MCF 10A (cell line): Measurements from ENCODE around the gene LCP1. TPM values are rescaled to one million over a fixed set of nuclear protein-coding genes. Genes with fewer than 3 reads are reported as not detected.
A peak's percentile ranks its signal among the peaks of the same experiment; 100 is the strongest.

Experiments used
- BruUV-seq: library from RNA; stranded (reverse); fragments of 400-500 nt; replicated peaks from 2 replicates; lab custom pipeline; 2021; lab: Mats Ljungman, UMichigan
- CTCF ChIA-PET: fragments of 300-600 bp; sonication (Branson Sonifier 250); formaldehyde crosslinking; extraction: SDS; loops from one replicate; lab custom pipeline; 2021; ENCODE audit warnings: antibody characterized with exemption, inconsistent platforms; lab: Yijun Ruan, JAX
- POLR2A ChIA-PET: fragments of 300-600, 350-650 bp; sonication (Branson Sonifier 250); formaldehyde crosslinking; extraction: SDS; loops from one replicate; lab custom pipeline; 2020; ENCODE audit warnings: antibody characterized with exemption, inconsistent platforms; lab: Yijun Ruan, JAX
- DNase-seq: peaks from one replicate; pipeline ENCODE4 v3.0.0-alpha.2; 2018; ENCODE audit not compliant: unreplicated experiment
- H3K27ac Mint-ChIP-seq: one replicate; pipeline ENCODE4 v1.8.0; 2022; ENCODE audit warnings: mild to moderate bottlenecking, low read depth, mixed read lengths; ENCODE audit not compliant: unreplicated experiment
- H3K27me3 Mint-ChIP-seq: one replicate; pipeline ENCODE4 v1.8.0; 2022; ENCODE audit warnings: mixed read lengths; ENCODE audit not compliant: insufficient read depth, unreplicated experiment
- H3K36me3 Mint-ChIP-seq: one replicate; pipeline ENCODE4 v1.8.0; 2022; ENCODE audit warnings: mild to moderate bottlenecking, moderate library complexity, mixed read lengths; ENCODE audit not compliant: insufficient read depth, unreplicated experiment
- H3K4me1 Mint-ChIP-seq: one replicate; pipeline ENCODE4 v1.8.0; 2022; ENCODE audit warnings: mixed read lengths; ENCODE audit not compliant: insufficient read depth, unreplicated experiment
- H3K4me3 Mint-ChIP-seq: one replicate; pipeline ENCODE4 v1.8.0; 2022; ENCODE audit warnings: mild to moderate bottlenecking, moderate library complexity, mixed read lengths; ENCODE audit not compliant: unreplicated experiment
- H3K9me3 Mint-ChIP-seq: one replicate; pipeline ENCODE4 v1.8.0; 2022; ENCODE audit warnings: mixed read lengths; ENCODE audit not compliant: unreplicated experiment
- intact Hi-C: fragments of 100-400 bp; cut with micrococcal nuclease; formaldehyde crosslinking; loops from 2 replicates; pipeline ENCODE4 v1.14.1; 2022
- total RNA-seq: library from RNA; stranded (reverse); gene quantifications from 2 replicates; pipeline ENCODE4 v1.2.3, GENCODE V29; 2022
- TF ChIP-seq, protein P1 (sequence below): fragments of 200-600 bp; IDR thresholded peaks from one replicate; pipeline ENCODE4 v1.8.0; 2022; ENCODE audit warnings: antibody characterized with exemption, mild to moderate bottlenecking; ENCODE audit not compliant: unreplicated experiment

LCP1 gene
- total RNA-seq, 1 experiment from 2014 or later: 0.89 TPM

DNA sequence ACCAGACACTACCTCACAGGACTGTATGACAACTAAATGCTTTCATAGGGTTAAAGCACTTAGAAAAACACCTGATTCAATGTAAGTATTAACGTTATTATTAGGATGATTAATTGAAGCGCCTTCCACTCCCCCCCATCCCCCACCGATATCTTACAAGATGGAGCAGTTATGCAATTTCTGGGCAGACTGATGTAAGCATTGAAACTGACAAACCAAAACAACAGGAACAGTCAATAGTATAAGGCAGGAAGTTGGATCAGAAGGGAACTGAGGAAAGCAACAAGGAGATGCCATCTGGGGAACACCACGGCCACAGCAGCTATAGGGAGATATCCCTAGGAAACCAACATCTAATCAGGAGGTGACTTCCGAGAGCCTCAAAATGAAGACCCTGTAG, 3.8 kb downstream of the LCP1 start:
- Mint-ChIP-seq H3K4me3 (no peak overlapping the region), H3K36me3 (no peaks in the 10 kb centered on the region), H3K4me1 (no peaks in the 10 kb centered on the region), H3K27me3 (peaks cover 39% of the 10 kb centered on the region), H3K27ac (no peak overlapping the region), H3K9me3 (no peaks in the 10 kb centered on the region)
- no peak for DNase-seq
- no TSS peak for BruUV-seq
- POLR2A ChIA-PET: interaction anchor here (0.7 to 1.9 kb wide), 2 partner anchors 9 to 11 kb away, joined by 3 to 4 read pairs; no protein-coding TSS in a partner anchor
- CTCF ChIA-PET: interaction anchor here (1.8 kb wide), 1 partner anchor 18 kb away, joined by 4 read pairs; no protein-coding TSS in a partner anchor
- intact Hi-C loops: no loop called here
- TF ChIP-seq, protein P1, sequence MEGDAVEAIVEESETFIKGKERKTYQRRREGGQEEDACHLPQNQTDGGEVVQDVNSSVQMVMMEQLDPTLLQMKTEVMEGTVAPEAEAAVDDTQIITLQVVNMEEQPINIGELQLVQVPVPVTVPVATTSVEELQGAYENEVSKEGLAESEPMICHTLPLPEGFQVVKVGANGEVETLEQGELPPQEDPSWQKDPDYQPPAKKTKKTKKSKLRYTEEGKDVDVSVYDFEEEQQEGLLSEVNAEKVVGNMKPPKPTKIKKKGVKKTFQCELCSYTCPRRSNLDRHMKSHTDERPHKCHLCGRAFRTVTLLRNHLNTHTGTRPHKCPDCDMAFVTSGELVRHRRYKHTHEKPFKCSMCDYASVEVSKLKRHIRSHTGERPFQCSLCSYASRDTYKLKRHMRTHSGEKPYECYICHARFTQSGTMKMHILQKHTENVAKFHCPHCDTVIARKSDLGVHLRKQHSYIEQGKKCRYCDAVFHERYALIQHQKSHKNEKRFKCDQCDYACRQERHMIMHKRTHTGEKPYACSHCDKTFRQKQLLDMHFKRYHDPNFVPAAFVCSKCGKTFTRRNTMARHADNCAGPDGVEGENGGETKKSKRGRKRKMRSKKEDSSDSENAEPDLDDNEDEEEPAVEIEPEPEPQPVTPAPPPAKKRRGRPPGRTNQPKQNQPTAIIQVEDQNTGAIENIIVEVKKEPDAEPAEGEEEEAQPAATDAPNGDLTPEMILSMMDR: no peak

DNA sequence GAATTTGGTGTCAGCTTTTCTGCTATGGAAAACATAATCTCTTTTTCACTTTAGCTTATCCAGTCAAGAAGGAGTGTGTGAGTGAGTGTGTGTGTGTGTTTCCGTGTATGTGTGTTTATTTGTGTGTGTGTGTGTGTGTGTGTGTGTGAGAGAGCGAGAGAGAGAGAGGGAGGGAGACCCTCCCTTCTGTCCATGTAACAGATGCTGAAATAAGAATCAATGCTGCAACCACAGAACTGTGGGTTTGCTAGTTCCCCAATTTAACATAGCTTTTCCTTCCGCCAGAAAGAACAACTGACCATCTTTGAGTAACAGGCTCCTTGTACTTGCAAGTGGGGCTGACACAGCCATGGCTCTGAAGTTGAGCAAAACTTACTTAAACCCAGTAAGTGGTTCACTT, 5.2 kb downstream of the LCP1 start:
- Mint-ChIP-seq H3K36me3 (no peaks in the 10 kb centered on the region), H3K9me3 (no peaks in the 10 kb centered on the region), H3K27ac (no peak overlapping the region), H3K4me1 (no peaks in the 10 kb centered on the region), H3K27me3 (peaks cover 42% of the 10 kb centered on the region), H3K4me3 (no peak overlapping the region)
- DNase-seq: no peak
- intact Hi-C loops: no loop called here
- POLR2A ChIA-PET: no interaction called here
- CTCF ChIA-PET: interaction anchor here (0.6 kb wide), 1 partner anchor 307 kb away, joined by 4 read pairs; no protein-coding TSS in a partner anchor
- no TSS peak for BruUV-seq
- TF ChIP-seq, protein P1: no peak

DNA sequence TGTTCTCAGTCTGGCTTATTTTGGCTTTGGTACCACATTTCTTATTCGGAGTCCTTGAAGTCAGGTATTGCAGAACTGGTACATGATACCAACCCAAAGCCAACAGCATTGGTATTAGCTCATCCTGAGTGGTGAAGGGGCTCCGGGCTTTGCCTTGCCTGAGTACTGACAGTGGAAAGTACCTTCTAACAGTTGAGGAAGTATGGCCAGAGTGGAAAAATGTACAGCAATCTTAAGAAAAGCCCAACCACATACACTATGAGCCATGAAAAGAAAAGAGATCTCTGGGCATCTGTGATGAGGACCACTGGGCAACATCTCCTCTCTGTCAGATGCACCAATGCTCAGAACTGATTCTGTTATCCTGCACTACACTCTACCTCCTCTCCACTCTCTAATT, 8.3 kb downstream of the LCP1 start:
- Mint-ChIP-seq H3K36me3 (no peaks in the 10 kb centered on the region), H3K4me3 (no peak overlapping the region), H3K27ac (no peak overlapping the region), H3K4me1 (no peaks in the 10 kb centered on the region), H3K9me3 (no peaks in the 10 kb centered on the region), H3K27me3 (peaks cover 56% of the 10 kb centered on the region)
- POLR2A ChIA-PET: interaction anchor here (0.9 kb wide), 1 partner anchor 52 kb away, joined by 3 read pairs; no protein-coding TSS in a partner anchor
- CTCF ChIA-PET: no interaction called here
- TF ChIP-seq, protein P1: no peak
- no TSS peak for BruUV-seq
- intact Hi-C loops: no loop called here
- DNase-seq: no peak

DNA sequence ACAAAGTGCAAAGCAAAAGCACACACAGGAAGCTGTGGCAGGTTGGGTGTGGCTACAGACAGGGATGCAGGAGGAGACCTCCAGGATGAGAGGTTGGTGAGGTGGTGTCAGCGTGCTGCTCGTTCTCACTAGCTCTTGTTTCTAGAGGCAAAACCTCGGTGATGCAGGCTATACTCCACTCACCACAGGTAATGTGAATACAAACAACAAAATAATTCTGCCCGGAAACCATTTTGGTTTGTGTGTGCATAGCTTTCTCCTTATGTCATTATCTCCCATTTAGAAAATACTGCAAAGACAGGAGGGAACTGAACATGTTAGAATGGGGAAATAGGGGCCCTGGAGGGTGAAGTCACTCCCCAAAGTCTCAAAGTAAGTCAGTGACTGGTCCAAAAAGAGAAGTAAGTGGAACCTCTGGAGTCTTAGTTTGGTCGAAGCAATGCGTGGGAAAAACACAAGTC, 9.4 kb downstream of the LCP1 start:
- no peaks in the 10 kb centered on the region for H3K36me3 Mint-ChIP-seq
- H3K4me1 Mint-ChIP-seq: no peaks in the 10 kb centered on the region
- H3K4me3 Mint-ChIP-seq: no peak overlapping the region
- peaks cover 65% of the 10 kb centered on the region for H3K27me3 Mint-ChIP-seq
- intact Hi-C loops: no loop called here
- ChIA-PET CTCF (interaction anchor here (0.6 to 3.3 kb wide), 3 partner anchors 13 to 650 kb away, joined by 3 to 24 read pairs (median 3); no protein-coding TSS in a partner anchor), POLR2A (interaction anchor here (0.7 kb wide), 1 partner anchor 118 kb away, joined by 3 read pairs; no protein-coding TSS in a partner anchor)
- TF ChIP-seq, protein P1: no peak
- no peak for DNase-seq
- H3K9me3 Mint-ChIP-seq: no peaks in the 10 kb centered on the region
- peak overlapping the region; percentile 47 for H3K27ac Mint-ChIP-seq
- no TSS peak for BruUV-seq
